Measurements from ENCODE around the gene HCFC1.

Gene HCFC1

GRCh38 chrX:153903238-153903980 lies 68.2 kb downstream of the HCFC1 start:
- H3K4me3 Mint-ChIP-seq: peak overlapping the region; percentile 61
- no peaks in the 10 kb centered on the region for H3K27me3 Mint-ChIP-seq
- H3K9me3 Mint-ChIP-seq: no peaks in the 10 kb centered on the region
- H3K27ac Mint-ChIP-seq: peak overlapping the region; percentile 92
- H3K4me1 Mint-ChIP-seq (ENCODE audit: low read depth): peaks cover 69% of the 10 kb centered on the region
- intact Hi-C loops (cut with micrococcal nuclease): no loop called here
- H3K36me3 Mint-ChIP-seq (ENCODE audit: low read depth): peaks cover 21% of the 10 kb centered on the region

- Mint-ChIP-seq H3K27me3 (no peaks in the 10 kb centered on the region), H3K4me3 (no peak overlapping the region), H3K36me3 (ENCODE audit: low read depth) (peaks cover 11% of the 10 kb centered on the region), H3K4me1 (ENCODE audit: low read depth) (peaks cover 67% of the 10 kb centered on the region), H3K27ac (peak overlapping the region; percentile 92), H3K9me3 (no peaks in the 10 kb centered on the region)
- intact Hi-C loops (cut with micrococcal nuclease): no loop called here
Measured at GRCh38 chrX:153902385-153902784, 69.2 kb downstream of the HCFC1 start.

- H3K4me3 Mint-ChIP-seq: peak overlapping the region; percentile 38
- no peaks in the 10 kb centered on the region for H3K27me3 Mint-ChIP-seq
- peaks cover 62% of the 10 kb centered on the region for H3K4me1 Mint-ChIP-seq (ENCODE audit: low read depth)
- H3K9me3 Mint-ChIP-seq: no peaks in the 10 kb centered on the region
- intact Hi-C loops (cut with micrococcal nuclease): no loop called here
- peaks cover 5% of the 10 kb centered on the region for H3K36me3 Mint-ChIP-seq (ENCODE audit: low read depth)
- H3K27ac Mint-ChIP-seq: peak overlapping the region; percentile 92
Measured at GRCh38 chrX:153901753-153902140, 69.9 kb downstream of the HCFC1 start.

- Mint-ChIP-seq H3K4me1 (ENCODE audit: low read depth) (peaks cover 55% of the 10 kb centered on the region), H3K36me3 (ENCODE audit: low read depth) (no peaks in the 10 kb centered on the region), H3K27ac (peak overlapping the region; percentile 92), H3K9me3 (no peaks in the 10 kb centered on the region), H3K4me3 (peak overlapping the region; percentile 30), H3K27me3 (peaks cover 4% of the 10 kb centered on the region)
- intact Hi-C loops (cut with micrococcal nuclease): no loop called here
Measured at GRCh38 chrX:153900831-153901752, 70.5 kb downstream of the HCFC1 start.

GRCh38 chrX:153897899-153898298 lies 73.7 kb downstream of the HCFC1 start:
- H3K36me3 Mint-ChIP-seq (ENCODE audit: low read depth): no peaks in the 10 kb centered on the region
- H3K4me1 Mint-ChIP-seq (ENCODE audit: low read depth): peaks cover 25% of the 10 kb centered on the region
- peaks cover 17% of the 10 kb centered on the region for H3K27me3 Mint-ChIP-seq
- H3K27ac Mint-ChIP-seq: no peak overlapping the region
- intact Hi-C loops (cut with micrococcal nuclease): no loop called here
- no peak overlapping the region for H3K4me3 Mint-ChIP-seq
- no peaks in the 10 kb centered on the region for H3K9me3 Mint-ChIP-seq
